AG04449 (cell line): ENCODE results near the gene MN1.

ENCODE experiments used
- CTCF ChIA-PET: fragments of 350-600 bp; formaldehyde crosslinking; extraction: SDS; loops from one replicate; lab custom pipeline; 2021; ENCODE audit warnings: antibody characterized with exemption; lab: Yijun Ruan, JAX
- POLR2A ChIA-PET: fragments of 400-600, 350-600 bp; formaldehyde crosslinking; extraction: SDS; loops from one replicate; lab custom pipeline; 2020; ENCODE audit warnings: antibody characterized with exemption, inconsistent platforms; lab: Yijun Ruan, JAX
- DNase-seq: peaks from one replicate; pipeline ENCODE4 v3.0.0-alpha.2; 2010; ENCODE audit warnings: low read depth, low spot score
- H3K4me3 ChIP-seq: 2 replicates; pipeline ENCODE4 v1.5.1; 2011; ENCODE audit warnings: low read depth, mild to moderate bottlenecking, control low read depth, low read length
- CTCF ChIP-seq: IDR thresholded peaks from one replicate; pipeline ENCODE4 v1.5.1; 2011; ENCODE audit warnings: mild to moderate bottlenecking, moderate library complexity, low read length, control low read depth, inconsistent platforms; ENCODE audit not compliant: insufficient read depth; ENCODE audit errors: missing control alignments

MN1 gene

GRCh38 chr22:27751277-27752070 lies 50.1 kb downstream of the MN1 start:
- no peak for TF ChIP-seq CTCF
- H3K4me3 ChIP-seq, result no peak overlapping the region
- no peak for DNase-seq
- ChIA-PET POLR2A (no interaction called here), CTCF (no interaction called here)

- DNase-seq, result no peak
- no peak overlapping the region for H3K4me3 ChIP-seq
- no peak for TF ChIP-seq CTCF
- ChIA-PET POLR2A (no interaction called here), CTCF (no interaction called here)
Observed at GRCh38 chr22:27750584-27751265, 50.8 kb downstream of the MN1 start.

DNA sequence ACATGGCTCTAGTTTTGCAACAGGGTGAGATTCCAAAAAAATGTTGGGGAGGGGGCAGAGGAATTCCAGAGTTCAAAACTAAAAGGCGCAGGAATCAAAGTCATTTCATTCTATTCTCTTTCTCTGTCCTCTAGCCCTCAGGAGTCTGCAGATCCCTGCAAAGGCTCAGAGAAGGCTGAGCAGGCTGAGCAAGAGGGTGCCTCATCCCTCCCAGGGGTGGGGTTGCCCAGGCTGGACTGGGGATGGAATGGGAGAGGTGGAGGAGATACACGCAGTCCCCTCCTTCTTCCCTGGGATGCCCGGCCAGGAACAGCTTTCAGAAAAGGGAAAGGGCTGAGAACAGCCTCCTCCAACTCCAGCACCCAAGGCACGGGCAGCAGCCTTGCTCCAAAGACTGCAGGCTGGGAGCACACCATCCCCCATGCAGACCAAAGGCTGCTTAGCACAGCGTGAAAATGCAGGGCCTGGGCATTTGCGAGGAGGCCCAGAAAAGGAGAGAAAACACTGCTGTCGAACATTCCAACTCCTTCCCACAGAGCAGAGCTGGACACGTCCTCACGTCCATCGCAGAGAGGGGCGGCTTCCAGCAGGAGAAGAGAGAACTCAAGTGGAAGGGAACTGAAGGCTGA lies 51.8 kb downstream of the MN1 start:
- H3K4me3 ChIP-seq, result no peak overlapping the region
- no peak for DNase-seq
- POLR2A ChIA-PET, result no interaction called here
- no peak for TF ChIP-seq CTCF
- CTCF ChIA-PET, result no interaction called here

DNA sequence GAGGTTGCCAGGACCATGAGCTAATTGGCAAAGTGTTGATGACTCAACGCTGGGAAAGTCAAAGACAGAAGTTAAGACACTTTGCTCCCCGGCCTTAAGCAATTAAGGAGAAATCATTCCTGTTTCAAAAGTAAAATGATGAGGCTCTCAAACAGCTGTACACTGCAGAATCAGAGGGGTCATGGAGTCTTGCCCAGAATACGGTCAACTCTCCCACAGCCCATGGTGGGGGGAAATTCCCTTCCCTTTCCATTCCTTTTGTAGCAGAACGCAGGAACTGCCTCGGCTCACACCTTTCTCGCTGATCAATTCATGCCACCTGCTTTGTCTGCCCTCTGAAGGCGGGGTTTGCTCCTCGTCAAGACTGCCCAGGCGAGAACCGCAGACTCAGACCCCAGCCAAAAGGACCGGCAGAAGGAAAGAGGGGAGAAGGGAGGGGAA lies 52.8 kb downstream of the MN1 start:
- CTCF ChIA-PET, result no interaction called here
- no peak for TF ChIP-seq CTCF
- DNase-seq, result no peak
- POLR2A ChIA-PET, result no interaction called here
- H3K4me3 ChIP-seq, result no peak overlapping the region; the same call in 1 of the 2 replicates

- no peak for TF ChIP-seq CTCF
- ChIA-PET CTCF (no interaction called here), POLR2A (no interaction called here)
- no peak for DNase-seq
- H3K4me3 ChIP-seq, result no peak overlapping the region
Observed at GRCh38 chr22:27748349-27748748, 53.2 kb downstream of the MN1 start.
